ENCODE data around the gene LY6G6C.

DNA sequence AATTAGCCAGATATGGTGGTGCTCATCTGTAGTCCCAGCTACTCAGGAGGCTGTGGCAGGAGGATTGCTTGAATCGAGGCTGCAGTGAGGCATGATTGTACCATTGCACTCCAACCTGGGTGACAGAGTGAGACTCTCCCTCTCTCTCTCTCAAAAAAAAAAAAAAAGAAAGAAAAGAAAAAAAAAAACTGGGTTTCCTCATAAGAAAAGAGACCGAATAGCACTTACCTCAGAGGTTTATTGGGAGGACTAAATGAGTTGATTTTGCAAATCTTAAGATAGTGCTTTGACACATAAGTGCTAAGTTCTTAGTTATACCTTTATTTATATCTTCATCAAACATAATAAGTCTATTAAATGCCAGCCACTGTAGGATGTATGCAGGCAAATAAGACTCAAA, 49.3 kb upstream of the LY6G6C start:
- TF ChIP-seq SRF (IDR thresholded peaks at IDR 0.05; ENCODE audit: low read depth, low read length): no peak
- TF ChIP-seq, protein P1, sequence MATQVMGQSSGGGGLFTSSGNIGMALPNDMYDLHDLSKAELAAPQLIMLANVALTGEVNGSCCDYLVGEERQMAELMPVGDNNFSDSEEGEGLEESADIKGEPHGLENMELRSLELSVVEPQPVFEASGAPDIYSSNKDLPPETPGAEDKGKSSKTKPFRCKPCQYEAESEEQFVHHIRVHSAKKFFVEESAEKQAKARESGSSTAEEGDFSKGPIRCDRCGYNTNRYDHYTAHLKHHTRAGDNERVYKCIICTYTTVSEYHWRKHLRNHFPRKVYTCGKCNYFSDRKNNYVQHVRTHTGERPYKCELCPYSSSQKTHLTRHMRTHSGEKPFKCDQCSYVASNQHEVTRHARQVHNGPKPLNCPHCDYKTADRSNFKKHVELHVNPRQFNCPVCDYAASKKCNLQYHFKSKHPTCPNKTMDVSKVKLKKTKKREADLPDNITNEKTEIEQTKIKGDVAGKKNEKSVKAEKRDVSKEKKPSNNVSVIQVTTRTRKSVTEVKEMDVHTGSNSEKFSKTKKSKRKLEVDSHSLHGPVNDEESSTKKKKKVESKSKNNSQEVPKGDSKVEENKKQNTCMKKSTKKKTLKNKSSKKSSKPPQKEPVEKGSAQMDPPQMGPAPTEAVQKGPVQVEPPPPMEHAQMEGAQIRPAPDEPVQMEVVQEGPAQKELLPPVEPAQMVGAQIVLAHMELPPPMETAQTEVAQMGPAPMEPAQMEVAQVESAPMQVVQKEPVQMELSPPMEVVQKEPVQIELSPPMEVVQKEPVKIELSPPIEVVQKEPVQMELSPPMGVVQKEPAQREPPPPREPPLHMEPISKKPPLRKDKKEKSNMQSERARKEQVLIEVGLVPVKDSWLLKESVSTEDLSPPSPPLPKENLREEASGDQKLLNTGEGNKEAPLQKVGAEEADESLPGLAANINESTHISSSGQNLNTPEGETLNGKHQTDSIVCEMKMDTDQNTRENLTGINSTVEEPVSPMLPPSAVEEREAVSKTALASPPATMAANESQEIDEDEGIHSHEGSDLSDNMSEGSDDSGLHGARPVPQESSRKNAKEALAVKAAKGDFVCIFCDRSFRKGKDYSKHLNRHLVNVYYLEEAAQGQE (IDR thresholded peaks at IDR 0.05; ENCODE audit: borderline replicate concordance in 1 of 2, low read depth in 1 of 2, low read length in 2 of 2): no peak
- no peak for TF ChIP-seq BCL6 (CRISPR knock-in tag; IDR thresholded peaks at IDR 0.05)
- TF ChIP-seq ARID2 (CRISPR knock-in tag; IDR thresholded peaks at IDR 0.05; ENCODE audit: borderline replicate concordance): no peak
- no peak for TF ChIP-seq CREB1 (IDR thresholded peaks at IDR 0.05)
- TF ChIP-seq CREB1 (CRISPR knock-in tag; IDR thresholded peaks at IDR 0.05): no peak
- TF ChIP-seq, protein P2, sequence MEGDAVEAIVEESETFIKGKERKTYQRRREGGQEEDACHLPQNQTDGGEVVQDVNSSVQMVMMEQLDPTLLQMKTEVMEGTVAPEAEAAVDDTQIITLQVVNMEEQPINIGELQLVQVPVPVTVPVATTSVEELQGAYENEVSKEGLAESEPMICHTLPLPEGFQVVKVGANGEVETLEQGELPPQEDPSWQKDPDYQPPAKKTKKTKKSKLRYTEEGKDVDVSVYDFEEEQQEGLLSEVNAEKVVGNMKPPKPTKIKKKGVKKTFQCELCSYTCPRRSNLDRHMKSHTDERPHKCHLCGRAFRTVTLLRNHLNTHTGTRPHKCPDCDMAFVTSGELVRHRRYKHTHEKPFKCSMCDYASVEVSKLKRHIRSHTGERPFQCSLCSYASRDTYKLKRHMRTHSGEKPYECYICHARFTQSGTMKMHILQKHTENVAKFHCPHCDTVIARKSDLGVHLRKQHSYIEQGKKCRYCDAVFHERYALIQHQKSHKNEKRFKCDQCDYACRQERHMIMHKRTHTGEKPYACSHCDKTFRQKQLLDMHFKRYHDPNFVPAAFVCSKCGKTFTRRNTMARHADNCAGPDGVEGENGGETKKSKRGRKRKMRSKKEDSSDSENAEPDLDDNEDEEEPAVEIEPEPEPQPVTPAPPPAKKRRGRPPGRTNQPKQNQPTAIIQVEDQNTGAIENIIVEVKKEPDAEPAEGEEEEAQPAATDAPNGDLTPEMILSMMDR (CRISPR knock-in tag; IDR thresholded peaks at IDR 0.05): no peak

Data from HepG2 (cell line).